ENCODE data around the gene PHKA1.
"Not testable (repeated sequence)": the region's sequence is repeated elsewhere in the genome, so short reads cannot be mapped to it uniquely, and the experiment has no call there.

The PHKA1 gene

DNA sequence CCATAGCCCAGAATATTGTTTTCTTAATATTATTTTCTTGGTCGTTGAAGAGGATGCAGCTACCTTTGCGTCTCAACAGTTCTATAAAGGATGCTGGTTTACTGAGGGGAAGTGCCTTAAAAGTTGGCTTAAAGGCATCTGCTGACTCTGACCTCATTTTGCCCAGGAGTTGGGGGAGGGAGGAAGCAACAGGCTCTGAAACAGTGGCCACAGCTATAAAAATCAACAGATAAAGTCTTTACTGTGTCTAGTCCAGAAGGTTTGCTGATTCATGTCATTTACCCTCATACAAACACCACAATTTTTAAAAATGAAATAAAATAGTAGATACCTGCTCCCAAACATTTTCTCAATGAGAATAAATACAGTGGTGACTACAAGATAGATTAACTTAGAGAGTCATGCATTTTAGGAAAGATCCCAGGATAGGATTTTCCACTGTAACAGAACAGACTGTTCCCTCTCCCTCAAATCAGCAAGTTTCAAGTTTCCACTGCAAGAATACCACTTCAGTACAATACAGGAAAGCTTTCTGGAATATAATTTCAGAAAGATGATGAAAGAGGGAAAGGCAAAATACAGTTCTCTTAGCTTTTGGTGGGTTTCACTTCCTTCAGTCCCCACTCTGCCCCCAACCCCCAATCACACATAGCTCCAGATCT lies 1.9 kb downstream of the PHKA1 start:
- Histone ChIP-seq H3K4me2 (no peak overlapping the region), H4K20me1 (no peaks in the 10 kb centered on the region), H3K9ac (no peak overlapping the region), H3K4me3 (no peak overlapping the region), H3K27ac (no peak overlapping the region), H3K36me3 (no peaks in the 10 kb centered on the region), H3K9me3 (peaks cover 17% of the 10 kb centered on the region), H3K27me3 (peaks cover 35% of the 10 kb centered on the region), H3K4me1 (no peaks in the 10 kb centered on the region)
- TF ChIP-seq Cebpa-rat (IDR thresholded peaks at IDR 0.05) = no peak

DNA sequence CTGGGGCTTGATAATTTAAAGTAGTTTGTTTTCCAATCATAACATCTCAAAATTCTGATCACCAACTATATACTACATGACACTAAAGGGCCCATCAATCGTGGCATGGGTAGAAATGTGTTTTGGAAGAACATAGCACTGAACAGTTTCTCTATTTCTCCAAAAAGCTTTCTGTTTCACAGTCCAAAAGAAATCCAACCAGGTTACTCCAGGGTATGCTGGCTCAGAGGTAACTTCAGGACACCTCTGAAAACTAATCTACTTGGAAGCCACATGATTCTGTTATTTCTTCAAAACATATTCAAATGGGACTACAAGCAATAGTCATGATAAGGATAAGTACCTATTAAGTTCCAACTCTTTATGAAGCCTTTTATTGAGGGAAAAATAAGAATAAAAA lies 8.3 kb downstream of the PHKA1 start:
- peaks cover 58% of the 10 kb centered on the region for H3K27me3 ChIP-seq
- no peaks in the 10 kb centered on the region for H3K36me3 ChIP-seq
- H3K4me2 ChIP-seq = no peak overlapping the region
- no peaks in the 10 kb centered on the region for H3K4me1 ChIP-seq
- H3K27ac ChIP-seq = no peak overlapping the region
- no peak overlapping the region for H3K4me3 ChIP-seq
- no peak overlapping the region for H3K9ac ChIP-seq
- no peak for TF ChIP-seq Cebpa-rat (IDR thresholded peaks at IDR 0.05)
- H3K9me3 ChIP-seq = peaks cover 8% of the 10 kb centered on the region
- no peaks in the 10 kb centered on the region for H4K20me1 ChIP-seq

DNA sequence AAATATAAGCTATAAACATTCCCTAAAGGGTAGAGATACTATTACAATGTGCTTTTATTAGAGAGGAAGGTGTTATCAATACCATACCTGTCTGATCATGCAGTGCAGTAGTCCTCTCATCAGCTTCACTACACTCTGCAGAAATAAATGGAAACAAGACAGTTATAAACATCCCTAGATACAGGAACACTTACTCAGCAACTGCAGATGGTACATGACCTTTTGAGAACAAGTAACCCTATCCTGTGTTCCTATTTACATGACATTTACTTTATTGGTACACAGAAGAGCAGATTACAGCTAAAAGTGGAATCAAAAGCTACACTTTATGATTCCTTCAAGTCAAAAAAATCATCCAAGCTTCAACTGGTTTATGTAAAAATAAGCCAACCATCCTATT lies 9.0 kb downstream of the PHKA1 start:
- Histone ChIP-seq H3K4me3 (no peak overlapping the region), H3K27me3 (peaks cover 58% of the 10 kb centered on the region), H3K36me3 (no peaks in the 10 kb centered on the region), H3K4me2 (no peak overlapping the region), H3K4me1 (no peaks in the 10 kb centered on the region), H3K9me3 (peaks cover 8% of the 10 kb centered on the region), H4K20me1 (no peaks in the 10 kb centered on the region), H3K9ac (no peak overlapping the region), H3K27ac (no peak overlapping the region)
- no peak for TF ChIP-seq Cebpa-rat (IDR thresholded peaks at IDR 0.05)

DNA sequence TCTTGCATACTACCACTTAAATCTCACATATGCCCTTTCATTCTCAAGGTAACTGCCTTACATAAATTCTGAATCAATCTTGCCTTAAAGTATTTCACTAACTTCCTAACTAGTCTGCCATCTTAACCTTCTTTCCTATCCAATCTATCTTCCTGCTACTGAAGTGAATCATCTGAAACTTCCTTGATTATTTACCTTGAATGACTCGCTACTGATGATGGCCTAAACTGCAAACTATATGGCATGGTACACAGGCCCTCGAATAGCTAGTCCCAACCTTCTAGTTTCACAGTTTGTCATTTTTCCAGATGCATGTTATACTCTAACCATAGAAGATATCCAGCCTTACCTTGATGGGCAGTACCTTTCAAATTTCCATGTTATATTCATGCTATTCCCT lies 19.9 kb downstream of the PHKA1 start:
- Histone ChIP-seq H3K4me2 (no peak overlapping the region), H3K4me1 (no peaks in the 10 kb centered on the region), H3K4me3 (no peak overlapping the region), H3K9ac (no peak overlapping the region), H3K27me3 (peaks cover 69% of the 10 kb centered on the region), H4K20me1 (no peaks in the 10 kb centered on the region; the same call in 1 of the 2 replicates), H3K9me3 (no peaks in the 10 kb centered on the region), H3K36me3 (no peaks in the 10 kb centered on the region), H3K27ac (no peak overlapping the region)
- no peak for TF ChIP-seq Cebpa-rat (IDR thresholded peaks at IDR 0.05)

DNA sequence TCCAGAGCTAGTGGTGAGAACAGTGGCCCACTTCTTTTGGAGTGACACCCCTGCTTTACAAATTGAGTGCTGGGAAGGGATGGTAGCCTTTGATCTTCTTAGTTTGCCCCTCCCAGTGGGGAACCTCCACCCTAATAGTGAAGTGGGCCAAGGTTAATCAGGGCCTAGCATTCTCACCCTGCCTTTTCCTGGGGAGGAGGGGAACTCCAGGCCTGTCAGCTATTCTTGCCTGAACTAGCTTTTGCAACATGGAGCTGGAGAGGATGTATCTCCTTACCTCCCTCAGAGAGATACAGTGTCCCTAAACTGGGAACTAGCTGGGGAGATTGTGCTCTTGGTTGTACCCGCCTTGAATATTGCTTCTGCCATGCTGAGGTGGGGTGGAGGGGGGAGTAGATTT lies 20.6 kb downstream of the PHKA1 start:
- no peaks in the 10 kb centered on the region; the same call in 1 of the 2 replicates for H4K20me1 ChIP-seq
- H3K9me3 ChIP-seq = no peaks in the 10 kb centered on the region
- no peaks in the 10 kb centered on the region for H3K36me3 ChIP-seq
- no peak overlapping the region for H3K27ac ChIP-seq
- no peak overlapping the region for H3K9ac ChIP-seq
- no peak overlapping the region for H3K4me3 ChIP-seq
- no peak overlapping the region for H3K4me2 ChIP-seq
- H3K27me3 ChIP-seq = peaks cover 70% of the 10 kb centered on the region
- no peaks in the 10 kb centered on the region for H3K4me1 ChIP-seq
- TF ChIP-seq Cebpa-rat (IDR thresholded peaks at IDR 0.05) = no peak

DNA sequence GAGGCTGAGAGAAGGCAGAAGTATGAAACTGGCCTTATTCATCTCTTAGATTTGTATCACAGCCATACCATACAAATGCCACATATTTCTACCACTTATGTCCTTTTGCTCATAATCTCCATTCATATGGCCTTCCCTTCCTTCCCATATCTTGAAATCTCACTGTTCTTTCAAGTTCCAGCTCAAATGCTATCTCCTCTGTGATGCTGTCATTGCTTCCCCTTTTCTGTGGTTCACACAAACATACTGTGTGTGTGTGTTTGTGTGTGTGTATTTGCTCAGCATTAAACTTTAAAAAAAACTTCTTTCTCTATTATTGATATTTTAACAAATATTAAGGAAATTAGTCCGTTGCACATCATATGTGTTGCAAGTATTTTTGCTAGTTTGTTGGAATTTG lies 26.7 kb downstream of the PHKA1 start:
- Histone ChIP-seq H3K27me3 (peaks cover 45% of the 10 kb centered on the region), H3K9me3 (peaks cover 8% of the 10 kb centered on the region; the same call in 1 of the 2 replicates), H3K9ac (no peak overlapping the region), H3K27ac (no peak overlapping the region), H3K4me1 (no peaks in the 10 kb centered on the region), H3K4me3 (no peak overlapping the region), H4K20me1 (no peaks in the 10 kb centered on the region), H3K36me3 (no peaks in the 10 kb centered on the region), H3K4me2 (no peak overlapping the region)
- TF ChIP-seq Cebpa-rat (IDR thresholded peaks at IDR 0.05) = no peak

DNA sequence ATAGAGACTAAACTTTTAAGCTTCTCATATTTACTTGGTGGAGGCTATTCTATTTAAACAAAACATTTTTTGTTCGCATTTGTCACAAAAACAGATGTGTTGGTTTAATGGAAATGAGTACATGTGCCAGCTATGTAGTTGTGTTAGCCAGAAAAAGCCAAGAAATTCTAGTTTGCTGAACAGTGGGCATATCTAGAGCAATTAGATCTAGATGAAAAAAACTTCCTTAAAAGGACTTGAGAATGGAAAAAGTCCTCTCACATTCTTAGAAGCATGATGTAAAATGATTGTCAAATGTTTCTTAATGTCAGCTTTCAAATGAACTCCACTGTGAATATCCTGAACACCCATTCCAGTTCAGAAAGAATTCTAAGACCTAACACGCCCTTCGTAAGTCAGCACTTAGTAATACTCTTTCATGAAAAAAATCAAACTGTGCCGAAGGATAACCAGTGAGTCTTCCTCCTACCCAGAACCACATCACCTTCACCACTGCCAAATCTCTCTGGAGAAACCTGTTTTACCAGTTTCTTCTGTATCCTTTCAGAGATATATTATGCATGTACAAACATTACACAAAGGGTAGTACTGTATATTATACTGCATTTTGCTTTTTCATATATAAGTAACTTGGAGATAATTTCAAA lies 28.2 kb downstream of the PHKA1 start:
- no peak for TF ChIP-seq Cebpa-rat (IDR thresholded peaks at IDR 0.05)
- no peaks in the 10 kb centered on the region for H3K4me1 ChIP-seq
- no peaks in the 10 kb centered on the region for H3K36me3 ChIP-seq
- peaks cover 8% of the 10 kb centered on the region; the same call in 1 of the 2 replicates for H3K9me3 ChIP-seq
- H3K27me3 ChIP-seq = peaks cover 43% of the 10 kb centered on the region
- no peak overlapping the region for H3K9ac ChIP-seq
- H3K4me2 ChIP-seq = no peak overlapping the region
- no peak overlapping the region for H3K4me3 ChIP-seq
- no peaks in the 10 kb centered on the region for H4K20me1 ChIP-seq
- no peak overlapping the region for H3K27ac ChIP-seq

DNA sequence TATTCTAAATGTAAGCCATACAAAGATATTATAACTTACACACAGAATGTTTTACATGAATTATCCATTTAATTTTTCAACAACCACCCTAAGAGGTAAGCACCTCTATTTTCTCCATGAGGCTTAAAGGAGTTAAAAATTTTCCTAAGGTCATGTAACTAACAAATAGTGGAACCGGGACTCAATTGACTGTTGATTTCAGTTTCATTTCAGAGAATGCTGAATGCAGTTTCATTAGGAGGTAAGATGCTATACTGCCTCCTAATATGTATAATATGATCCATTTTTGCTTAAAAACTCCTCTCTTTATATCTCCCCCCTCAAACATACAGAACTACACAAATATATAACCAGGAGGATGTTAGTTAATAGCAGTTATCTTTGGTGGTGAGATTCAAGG lies 29.1 kb downstream of the PHKA1 start:
- Histone ChIP-seq H3K9me3 (peaks cover 14% of the 10 kb centered on the region), H3K4me2 (no peak overlapping the region), H3K4me1 (no peaks in the 10 kb centered on the region), H3K9ac (no peak overlapping the region), H3K27ac (no peak overlapping the region), H4K20me1 (no peaks in the 10 kb centered on the region), H3K27me3 (peaks cover 34% of the 10 kb centered on the region), H3K36me3 (no peaks in the 10 kb centered on the region), H3K4me3 (no peak overlapping the region)
- TF ChIP-seq Cebpa-rat (IDR thresholded peaks at IDR 0.05) = no peak

DNA sequence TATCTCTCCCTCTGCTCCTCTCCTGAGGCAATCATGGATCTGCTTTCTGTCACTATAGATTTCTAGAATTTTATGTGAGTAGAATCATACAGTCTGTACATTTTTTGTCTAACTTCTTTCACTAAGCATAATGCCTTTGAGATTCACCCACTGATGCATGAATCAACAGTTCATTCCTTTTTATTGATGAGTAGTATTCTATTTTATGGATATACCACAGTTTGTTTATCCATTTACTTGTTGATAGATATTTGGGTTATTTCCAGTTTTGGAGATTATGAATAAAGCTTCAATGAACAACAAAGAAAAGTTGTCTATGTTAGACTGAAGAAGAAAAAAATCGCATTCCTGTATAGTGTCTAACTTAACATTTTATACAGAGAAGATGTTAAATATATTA lies 30.5 kb downstream of the PHKA1 start:
- H3K36me3 ChIP-seq = no peaks in the 10 kb centered on the region
- H3K4me1 ChIP-seq = no peaks in the 10 kb centered on the region
- no peak for TF ChIP-seq Cebpa-rat (IDR thresholded peaks at IDR 0.05)
- H3K4me2 ChIP-seq = no peak overlapping the region
- no peak overlapping the region for H3K4me3 ChIP-seq
- no peak overlapping the region for H3K27ac ChIP-seq
- no peak overlapping the region for H3K9ac ChIP-seq
- H3K27me3 ChIP-seq = peaks cover 33% of the 10 kb centered on the region
- peaks cover 23% of the 10 kb centered on the region for H3K9me3 ChIP-seq
- H4K20me1 ChIP-seq = no peaks in the 10 kb centered on the region

DNA sequence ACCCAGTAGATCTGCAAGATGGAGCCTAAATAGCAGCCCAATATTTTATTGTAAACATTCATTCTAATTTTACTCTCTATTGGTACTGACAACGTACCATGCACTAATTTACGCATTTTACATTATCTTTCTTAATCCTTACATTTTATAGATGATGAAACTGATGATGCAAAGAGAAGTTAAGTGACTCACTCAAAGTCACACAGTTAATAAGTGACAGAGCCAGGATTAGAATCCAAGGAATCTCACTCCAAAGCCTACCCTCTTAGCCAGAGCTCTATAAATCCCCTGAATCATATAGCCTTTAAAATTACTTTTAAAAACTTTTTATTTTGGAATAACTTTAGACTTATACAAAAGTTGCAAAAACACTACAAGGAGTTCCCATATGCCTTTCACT lies 37.6 kb downstream of the PHKA1 start:
- TF ChIP-seq Cebpa-rat (IDR thresholded peaks at IDR 0.05) = no peak
- Histone ChIP-seq H3K27ac (no peak overlapping the region), H3K4me3 (no peak overlapping the region), H3K4me1 (no peaks in the 10 kb centered on the region), H3K36me3 (no peaks in the 10 kb centered on the region), H3K9ac (no peak overlapping the region), H4K20me1 (no peaks in the 10 kb centered on the region), H3K9me3 (peaks cover 16% of the 10 kb centered on the region), H3K27me3 (peaks cover 45% of the 10 kb centered on the region), H3K4me2 (no peak overlapping the region)

DNA sequence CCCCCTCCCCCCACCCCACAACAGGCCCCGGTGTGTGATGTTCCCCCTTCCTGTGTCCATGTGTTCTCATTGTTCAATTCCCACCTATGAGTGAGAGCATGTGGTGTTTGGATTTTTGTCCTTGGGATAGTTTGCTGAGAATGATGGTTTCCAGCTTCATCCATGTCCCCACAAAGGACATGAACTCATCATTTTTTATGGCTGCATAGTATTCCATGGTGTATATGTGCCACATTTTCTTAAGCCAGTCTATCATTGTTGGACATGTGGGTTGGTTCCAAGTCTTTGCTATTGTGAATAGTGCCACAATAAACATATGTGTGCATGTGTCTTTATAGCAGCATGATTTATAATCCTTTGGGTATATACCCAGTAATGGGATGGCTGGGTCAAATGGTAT lies 40.2 kb downstream of the PHKA1 start:
- not testable (repeated sequence) for H3K4me1 ChIP-seq, H3K4me3 ChIP-seq, H4K20me1 ChIP-seq, H3K4me2 ChIP-seq, H3K9ac ChIP-seq, H3K36me3 ChIP-seq, H3K27ac ChIP-seq, H3K9me3 ChIP-seq
- peaks cover 46% of the 10 kb centered on the region for H3K27me3 ChIP-seq

DNA sequence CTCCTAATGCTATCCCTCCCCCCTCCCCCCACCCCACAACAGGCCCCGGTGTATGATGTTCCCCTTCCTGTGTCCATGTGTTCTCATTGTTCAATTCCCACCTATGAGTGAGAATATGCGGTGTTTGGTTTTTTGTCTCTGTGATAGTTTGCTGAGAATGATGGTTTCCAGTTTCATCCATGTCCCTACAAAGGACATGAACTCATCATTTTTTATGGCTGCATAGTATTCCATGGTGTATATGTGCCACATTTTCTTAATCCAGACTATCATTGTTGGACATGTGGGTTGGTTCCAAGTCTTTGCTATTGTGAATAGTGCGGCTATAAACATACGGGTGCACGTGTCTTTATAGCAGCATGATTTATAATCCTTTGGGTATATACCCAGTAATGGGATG lies 44.6 kb downstream of the PHKA1 start:
- H3K4me2 ChIP-seq, H3K36me3 ChIP-seq, H3K4me3 ChIP-seq, H3K9me3 ChIP-seq, H3K9ac ChIP-seq, H4K20me1 ChIP-seq, H3K4me1 ChIP-seq, H3K27ac ChIP-seq: not testable (repeated sequence)
- peaks cover 45% of the 10 kb centered on the region for H3K27me3 ChIP-seq

Measured in BLaER1 (cell line).